ENCODE results near the gene CSF3.

DNA sequence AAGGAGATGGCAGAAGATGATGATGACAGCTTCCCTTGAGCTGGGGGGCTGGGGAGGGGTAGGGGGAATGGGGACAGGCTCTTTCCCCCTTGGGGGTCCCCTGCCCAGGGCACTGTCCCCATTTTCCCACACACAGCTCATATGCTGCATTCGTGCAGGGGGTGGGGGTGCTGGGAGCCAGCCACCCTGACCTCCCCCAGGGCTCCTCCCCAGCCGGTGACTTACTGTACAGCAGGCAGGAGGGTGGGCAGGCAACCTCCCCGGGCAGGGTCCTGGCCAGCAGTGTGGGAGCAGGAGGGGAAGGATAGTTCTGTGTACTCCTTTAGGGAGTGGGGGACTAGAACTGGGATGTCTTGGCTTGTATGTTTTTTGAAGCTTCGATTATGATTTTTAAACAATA lies 17.7 kb upstream of the CSF3 start:
- TF ChIP-seq EZH2phosphoT487 (IDR thresholded peaks at IDR 0.05; ENCODE audit: insufficient read depth, low read depth) (no peak), EZH2 (IDR thresholded peaks at IDR 0.05; ENCODE audit: insufficient read depth, poor library complexity, severe bottlenecking) (no peak)
